HG02678 (cell line): Measurements from ENCODE around the gene SDR42E1.

Source experiments
- ATAC-seq: cut with Tn5 transposase; IDR thresholded peaks from one replicate; pipeline ENCODE4 v1.9.1; 2021; ENCODE audit warnings: mild to moderate bottlenecking, moderate library complexity; ENCODE audit not compliant: unreplicated experiment

Gene SDR42E1

GRCh38 chr16:82011199-82011641 lies at the start of gene SDR42E1:
SDR42E1 (minus strand) TSS chr16:82011470; CDS start chr16:82000858, 10,612 bp downstream.
- peak; percentile 97 for ATAC-seq

GRCh38 chr16:82059983-82060421 lies 48.7 kb upstream of the SDR42E1 start:
- ATAC-seq: no peak

GRCh38 chr16:82059161-82059982 lies 48.1 kb upstream of the SDR42E1 start:
- no peak for ATAC-seq

- ATAC-seq: no peak
These were observed 45.3 kb upstream of the SDR42E1 start for GRCh38 chr16:82056550-82056896.

GRCh38 chr16:82055728-82056549 lies 44.7 kb upstream of the SDR42E1 start:
- no peak for ATAC-seq

- no peak for ATAC-seq
These were observed 43.8 kb upstream of the SDR42E1 start for GRCh38 chr16:82055117-82055516.

GRCh38 chr16:82051656-82052055 lies 40.4 kb upstream of the SDR42E1 start:
- ATAC-seq: no peak

GRCh38 chr16:82050909-82051357 lies 39.7 kb upstream of the SDR42E1 start:
- ATAC-seq: no peak

- no peak for ATAC-seq
These were observed 39.2 kb upstream of the SDR42E1 start for GRCh38 chr16:82050506-82050905.

GRCh38 chr16:82049484-82049883 lies 38.2 kb upstream of the SDR42E1 start:
- ATAC-seq: no peak

- no peak for ATAC-seq
These were observed 36.5 kb upstream of the SDR42E1 start for GRCh38 chr16:82047787-82048186.

GRCh38 chr16:82047374-82047773 lies 36.1 kb upstream of the SDR42E1 start:
- no peak for ATAC-seq

GRCh38 chr16:82046941-82047340 lies 35.7 kb upstream of the SDR42E1 start:
- ATAC-seq: no peak

- no peak for ATAC-seq
These were observed 35.3 kb upstream of the SDR42E1 start for GRCh38 chr16:82046541-82046940.

GRCh38 chr16:82045465-82045864 lies 34.2 kb upstream of the SDR42E1 start:
- no peak for ATAC-seq

GRCh38 chr16:82044585-82044911 lies 33.3 kb upstream of the SDR42E1 start:
- no peak for ATAC-seq

- ATAC-seq: no peak
These were observed 32.7 kb upstream of the SDR42E1 start for GRCh38 chr16:82043680-82044584.

GRCh38 chr16:82042846-82043245 lies 31.6 kb upstream of the SDR42E1 start:
- ATAC-seq: no peak

GRCh38 chr16:82042144-82042543 lies 30.9 kb upstream of the SDR42E1 start:
- no peak for ATAC-seq

GRCh38 chr16:82041542-82041941 lies 30.3 kb upstream of the SDR42E1 start:
- ATAC-seq: no peak

GRCh38 chr16:82040296-82040695 lies 29.0 kb upstream of the SDR42E1 start:
- no peak for ATAC-seq
